Measurements from ENCODE around the gene NRGN.

The NRGN gene

DNA sequence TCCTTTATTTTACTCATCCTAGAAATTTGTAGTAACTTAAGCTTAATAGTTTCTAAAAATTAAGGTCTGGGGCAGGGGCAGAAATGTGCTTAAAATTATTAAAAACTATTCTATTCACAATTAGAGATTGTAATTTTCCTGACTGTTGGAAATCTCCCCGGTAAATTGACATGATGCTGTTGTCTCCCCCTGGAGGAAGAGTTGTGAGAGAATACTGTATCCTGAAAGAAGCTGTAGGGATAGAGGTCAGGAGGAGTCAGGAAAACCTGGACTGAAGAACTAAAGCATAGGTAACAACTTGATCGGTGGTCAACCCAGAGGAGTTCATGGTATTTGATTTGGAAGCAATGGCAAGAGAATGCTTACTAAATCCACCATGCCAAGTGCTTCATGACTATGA lies 38.5 kb downstream of the NRGN start:
- no peak for DNase-seq
- WGBS: 89% methylated on average over 2 of the region's 2 CpGs
- H2AK5ac ChIP-seq (ENCODE audit: low read length, severe bottlenecking): no peak overlapping the region

DNA sequence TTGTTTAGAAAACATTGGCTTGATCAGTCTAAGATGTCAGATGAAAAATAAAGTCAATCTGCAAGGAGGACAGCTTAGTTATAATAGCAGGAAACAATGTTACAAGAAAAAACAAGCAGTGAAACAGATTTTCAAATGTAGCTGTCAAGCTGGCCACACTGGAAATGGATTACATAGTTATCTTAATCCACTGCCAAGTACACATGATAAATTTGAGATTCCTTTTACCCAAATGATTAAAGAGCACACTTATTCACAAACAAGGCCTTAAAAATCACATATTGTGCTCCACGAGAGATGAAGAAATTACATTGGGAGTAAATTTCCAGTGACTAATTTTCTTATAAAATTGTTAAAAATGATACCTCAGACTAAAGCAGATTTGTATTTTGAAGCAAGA lies 39.8 kb downstream of the NRGN start:
- H2BK120ac ChIP-seq (ENCODE audit: low read depth, low read length): no peak overlapping the region
- DNase-seq: no peak
- H3K14ac ChIP-seq (ENCODE audit: low read length in 2 of 2): no peak overlapping the region
- H3K79me1 ChIP-seq (replicated peaks; ENCODE audit: low read length, poor library complexity, severe bottlenecking): peaks cover 31% of the 10 kb centered on the region
- H2AK5ac ChIP-seq (ENCODE audit: low read length, severe bottlenecking): no peak overlapping the region
- H3K23ac ChIP-seq (ENCODE audit: low read length in 2 of 2): no peak overlapping the region
- H2BK12ac ChIP-seq (ENCODE audit: low read length in 2 of 2): no peak overlapping the region
- H3K18ac ChIP-seq (ENCODE audit: low read depth in 1 of 2, low read length in 2 of 2): no peak overlapping the region
- no peak overlapping the region for H3K4me3 ChIP-seq (ENCODE audit: insufficient read depth in 1 of 2, low read depth in 1 of 2, low read length in 2 of 2)
- H3K27ac ChIP-seq (ENCODE audit: low read length, poor library complexity, severe bottlenecking): no peak overlapping the region
- H2AFZ ChIP-seq (ENCODE audit: low read depth, low read length): no peak overlapping the region
- no peaks in the 10 kb centered on the region for H3K4me1 ChIP-seq (ENCODE audit: control insufficient read depth, insufficient read depth, low read depth, low read length)
- no peak overlapping the region for H4K8ac ChIP-seq (ENCODE audit: low read length)
- no peaks in the 10 kb centered on the region for H3K9me3 ChIP-seq (ENCODE audit: control insufficient read depth, low read length)
- no peaks in the 10 kb centered on the region for H3K27me3 ChIP-seq (ENCODE audit: control insufficient read depth in 1 of 2, insufficient read depth in 1 of 2, low read length in 2 of 2)
- no peak overlapping the region for H3K9ac ChIP-seq (ENCODE audit: low read length)
- no peak overlapping the region for H2BK5ac ChIP-seq (ENCODE audit: low read depth, low read length, poor library complexity, severe bottlenecking)
- H3K36me3 ChIP-seq (ENCODE audit: control insufficient read depth in 1 of 2, insufficient read depth in 2 of 2, low read depth in 1 of 2, low read length in 2 of 2): peaks cover 2 to 8% of the 10 kb centered on the region in 2 experiments
- no CpG with 5 or more reads among the region's 1 CpG for WGBS
- H3K4me2 ChIP-seq (ENCODE audit: low read length, poor library complexity, severe bottlenecking): no peak overlapping the region
- no peak overlapping the region for H3K4ac ChIP-seq (ENCODE audit: low read depth in 1 of 2, low read length in 2 of 2)
- no peak overlapping the region for H2BK15ac ChIP-seq (ENCODE audit: low read depth, poor library complexity, severe bottlenecking)
- H4K91ac ChIP-seq (ENCODE audit: low read length): no peak overlapping the region

More for the DNA sequence above, 38.5 kb downstream of the NRGN start:
- no peaks in the 10 kb centered on the region for H3K9me3 ChIP-seq (ENCODE audit: control insufficient read depth, low read length)
- no peak overlapping the region for H3K18ac ChIP-seq (ENCODE audit: low read depth in 1 of 2, low read length in 2 of 2)
- no peak overlapping the region for H3K14ac ChIP-seq (ENCODE audit: low read length in 2 of 2)
- no peak overlapping the region for H2BK5ac ChIP-seq (ENCODE audit: low read depth, low read length, poor library complexity, severe bottlenecking)
- no peak overlapping the region for H3K4ac ChIP-seq (ENCODE audit: low read depth in 1 of 2, low read length in 2 of 2)
- H4K8ac ChIP-seq (ENCODE audit: low read length): no peak overlapping the region
- H3K27me3 ChIP-seq (ENCODE audit: control insufficient read depth in 1 of 2, insufficient read depth in 1 of 2, low read length in 2 of 2): no peaks in the 10 kb centered on the region
- no peaks in the 10 kb centered on the region for H3K4me1 ChIP-seq (ENCODE audit: control insufficient read depth, insufficient read depth, low read depth, low read length)
- no peak overlapping the region for H3K4me2 ChIP-seq (ENCODE audit: low read length, poor library complexity, severe bottlenecking)
- no peak overlapping the region for H2BK15ac ChIP-seq (ENCODE audit: low read depth, poor library complexity, severe bottlenecking)
- no peak overlapping the region for H2AFZ ChIP-seq (ENCODE audit: low read depth, low read length)
- peaks cover 29% of the 10 kb centered on the region for H3K79me1 ChIP-seq (replicated peaks; ENCODE audit: low read length, poor library complexity, severe bottlenecking)
- H3K27ac ChIP-seq (ENCODE audit: low read length, poor library complexity, severe bottlenecking): no peak overlapping the region
- no peak overlapping the region for H2BK120ac ChIP-seq (ENCODE audit: low read depth, low read length)
- H3K9ac ChIP-seq (ENCODE audit: low read length): no peak overlapping the region
- no peak overlapping the region for H3K4me3 ChIP-seq (ENCODE audit: insufficient read depth in 1 of 2, low read depth in 1 of 2, low read length in 2 of 2)
- H4K91ac ChIP-seq (ENCODE audit: low read length): no peak overlapping the region
- peaks cover 2 to 12% of the 10 kb centered on the region in 2 experiments for H3K36me3 ChIP-seq (ENCODE audit: control insufficient read depth in 1 of 2, insufficient read depth in 2 of 2, low read depth in 1 of 2, low read length in 2 of 2)
- H3K23ac ChIP-seq (ENCODE audit: low read length in 2 of 2): no peak overlapping the region
- no peak overlapping the region for H2BK12ac ChIP-seq (ENCODE audit: low read length in 2 of 2)

DNA sequence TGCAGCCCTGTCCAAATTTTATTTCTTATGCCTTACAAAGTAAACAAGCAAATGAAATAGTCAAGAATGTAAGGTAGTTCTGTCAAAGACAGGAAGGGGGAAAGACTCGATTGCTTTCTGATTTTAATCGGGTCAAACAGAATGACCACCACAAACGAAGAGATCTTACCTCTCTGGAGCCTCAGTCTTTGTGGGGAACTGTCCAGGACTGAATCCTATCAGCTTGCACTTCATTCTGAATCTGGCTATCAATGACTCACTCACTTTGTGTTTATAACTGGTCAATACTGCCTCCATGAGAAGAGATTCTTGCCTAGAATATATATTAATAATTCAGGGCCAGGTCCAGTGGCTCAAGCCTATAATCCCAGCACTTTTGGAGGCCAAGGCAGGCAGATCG lies 43.3 kb downstream of the NRGN start:
- H3K27me3 ChIP-seq (ENCODE audit: control insufficient read depth in 1 of 2, insufficient read depth in 1 of 2, low read length in 2 of 2): no peaks in the 10 kb centered on the region
- DNase-seq: no peak
- no peak overlapping the region for H4K91ac ChIP-seq (ENCODE audit: low read length)
- H3K18ac ChIP-seq (ENCODE audit: low read depth in 1 of 2, low read length in 2 of 2): no peak overlapping the region
- no peak overlapping the region for H2AK5ac ChIP-seq (ENCODE audit: low read length, severe bottlenecking)
- H3K79me1 ChIP-seq (replicated peaks; ENCODE audit: low read length, poor library complexity, severe bottlenecking): peaks cover 30% of the 10 kb centered on the region
- H2BK12ac ChIP-seq (ENCODE audit: low read length in 2 of 2): no peak overlapping the region
- H3K36me3 ChIP-seq (ENCODE audit: control insufficient read depth in 1 of 2, insufficient read depth in 2 of 2, low read depth in 1 of 2, low read length in 2 of 2): peaks cover 0 to 2% of the 10 kb centered on the region in 2 experiments
- H3K4me3 ChIP-seq (ENCODE audit: insufficient read depth in 1 of 2, low read depth in 1 of 2, low read length in 2 of 2): no peak overlapping the region
- 97% methylated on average over 3 of the region's 4 CpGs for WGBS
- no peak overlapping the region for H2BK15ac ChIP-seq (ENCODE audit: low read depth, poor library complexity, severe bottlenecking)
- H4K8ac ChIP-seq (ENCODE audit: low read length): no peak overlapping the region
- no peak overlapping the region for H2BK120ac ChIP-seq (ENCODE audit: low read depth, low read length)
- no peak overlapping the region for H3K23ac ChIP-seq (ENCODE audit: low read length in 2 of 2)
- peaks cover 3% of the 10 kb centered on the region for H3K4me1 ChIP-seq (ENCODE audit: control insufficient read depth, insufficient read depth, low read depth, low read length)
- H3K9me3 ChIP-seq (ENCODE audit: control insufficient read depth, low read length): no peaks in the 10 kb centered on the region
- H3K27ac ChIP-seq (ENCODE audit: low read length, poor library complexity, severe bottlenecking): no peak overlapping the region
- no peak overlapping the region for H3K14ac ChIP-seq (ENCODE audit: low read length in 2 of 2)
- H3K9ac ChIP-seq (ENCODE audit: low read length): no peak overlapping the region
- no peak overlapping the region for H2AFZ ChIP-seq (ENCODE audit: low read depth, low read length)
- no peak overlapping the region for H3K4ac ChIP-seq (ENCODE audit: low read depth in 1 of 2, low read length in 2 of 2)
- no peak overlapping the region for H2BK5ac ChIP-seq (ENCODE audit: low read depth, low read length, poor library complexity, severe bottlenecking)
- no peak overlapping the region for H3K4me2 ChIP-seq (ENCODE audit: low read length, poor library complexity, severe bottlenecking)

DNA sequence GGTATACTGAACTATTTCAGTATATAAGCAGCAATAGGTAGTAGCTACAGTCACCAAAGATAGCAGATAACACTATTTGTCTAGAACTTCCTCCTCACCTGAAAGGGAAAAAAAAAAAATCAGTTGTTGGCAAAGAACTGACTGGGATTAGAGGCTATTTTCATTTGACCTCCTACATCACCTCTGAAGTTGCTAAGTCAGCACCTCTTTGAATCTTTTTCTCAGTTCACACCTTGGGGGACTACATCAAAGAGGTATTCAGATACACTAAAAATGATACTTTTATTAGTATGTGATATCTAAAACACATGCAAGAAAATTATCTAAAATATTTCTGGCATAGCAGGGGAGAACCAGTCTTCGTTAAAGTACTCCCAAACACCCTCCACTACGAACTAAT lies 44.3 kb downstream of the NRGN start:
- H4K91ac ChIP-seq (ENCODE audit: low read length): no peak overlapping the region
- H3K18ac ChIP-seq (ENCODE audit: low read depth in 1 of 2, low read length in 2 of 2): no peak overlapping the region
- peaks cover 0 to 2% of the 10 kb centered on the region in 2 experiments for H3K36me3 ChIP-seq (ENCODE audit: control insufficient read depth in 1 of 2, insufficient read depth in 2 of 2, low read depth in 1 of 2, low read length in 2 of 2)
- H3K79me1 ChIP-seq (replicated peaks; ENCODE audit: low read length, poor library complexity, severe bottlenecking): peaks cover 27% of the 10 kb centered on the region
- WGBS: 98% methylated on average over 2 of the region's 2 CpGs
- H2BK120ac ChIP-seq (ENCODE audit: low read depth, low read length): no peak overlapping the region
- no peak overlapping the region for H3K4ac ChIP-seq (ENCODE audit: low read depth in 1 of 2, low read length in 2 of 2)
- H3K9ac ChIP-seq (ENCODE audit: low read length): no peak overlapping the region
- H3K9me3 ChIP-seq (ENCODE audit: control insufficient read depth, low read length): no peaks in the 10 kb centered on the region
- H3K4me2 ChIP-seq (ENCODE audit: low read length, poor library complexity, severe bottlenecking): no peak overlapping the region
- no peak overlapping the region for H2BK5ac ChIP-seq (ENCODE audit: low read depth, low read length, poor library complexity, severe bottlenecking)
- no peak overlapping the region for H3K27ac ChIP-seq (ENCODE audit: low read length, poor library complexity, severe bottlenecking)
- no peak overlapping the region for H3K14ac ChIP-seq (ENCODE audit: low read length in 2 of 2)
- no peak overlapping the region for H2AFZ ChIP-seq (ENCODE audit: low read depth, low read length)
- H2BK15ac ChIP-seq (ENCODE audit: low read depth, poor library complexity, severe bottlenecking): no peak overlapping the region
- peaks cover 3% of the 10 kb centered on the region for H3K4me1 ChIP-seq (ENCODE audit: control insufficient read depth, insufficient read depth, low read depth, low read length)
- H4K8ac ChIP-seq (ENCODE audit: low read length): no peak overlapping the region
- no peaks in the 10 kb centered on the region for H3K27me3 ChIP-seq (ENCODE audit: control insufficient read depth in 1 of 2, insufficient read depth in 1 of 2, low read length in 2 of 2)
- no peak overlapping the region for H2AK5ac ChIP-seq (ENCODE audit: low read length, severe bottlenecking)
- H3K4me3 ChIP-seq (ENCODE audit: insufficient read depth in 1 of 2, low read depth in 1 of 2, low read length in 2 of 2): no peak overlapping the region
- no peak overlapping the region for H3K23ac ChIP-seq (ENCODE audit: low read length in 2 of 2)
- no peak for DNase-seq
- H2BK12ac ChIP-seq (ENCODE audit: low read length in 2 of 2): no peak overlapping the region
